Adrenal gland (tissue), 5 donors: ENCODE data around the gene MPC1.

ENCODE experiments used
- POLR2A ChIP-seq, 2 donors: fragments of 450-650 bp; IDR thresholded peaks; one replicate each; pipeline ENCODE4 v1.6.1; 2017; ENCODE audit warnings: antibody characterized with exemption in 2 of 2, mild to moderate bottlenecking in 2 of 2, moderate library complexity in 1 of 2
- TF ChIP-seq, protein P1 (sequence below), 6 experiments: fragments of 450-650 bp in 4 of 6; fragments of 200-600 bp in 2 of 6; sonication (generic) in 1 of 6; IDR thresholded peaks; 1 replicate in 5 of 6; 2 replicates in 1 of 6; pipeline versions ENCODE4 v1.5.1 to v1.8.0; 2016 to 2021; ENCODE audit warnings: antibody characterized with exemption in 6 of 6, mild to moderate bottlenecking in 2 of 6, moderate library complexity in 1 of 6
- donor health status: DM: no; HTN: no; CAD: no.

DNA sequence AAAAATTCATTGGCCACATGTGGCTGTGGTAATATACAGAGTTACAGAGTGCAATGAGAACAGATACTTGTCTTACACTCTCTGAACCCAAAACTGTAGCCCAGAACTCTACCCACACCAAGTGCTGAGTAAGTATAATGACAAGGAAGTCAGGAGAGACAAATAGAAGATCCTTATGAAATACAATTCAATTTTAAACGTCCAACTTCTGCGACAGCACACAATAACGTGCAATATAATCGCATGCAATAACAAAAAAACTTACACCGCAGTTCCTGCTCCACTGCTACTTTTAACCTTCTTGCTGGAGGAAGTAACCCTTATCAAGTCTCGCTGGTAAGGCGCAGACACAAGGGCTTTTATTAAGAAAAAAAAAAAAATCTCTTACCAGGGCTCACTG lies 41.3 kb downstream of the MPC1 start:
- no peak for TF ChIP-seq POLR2A (IDR thresholded peaks at IDR 0.05)
- TF ChIP-seq, protein P1, sequence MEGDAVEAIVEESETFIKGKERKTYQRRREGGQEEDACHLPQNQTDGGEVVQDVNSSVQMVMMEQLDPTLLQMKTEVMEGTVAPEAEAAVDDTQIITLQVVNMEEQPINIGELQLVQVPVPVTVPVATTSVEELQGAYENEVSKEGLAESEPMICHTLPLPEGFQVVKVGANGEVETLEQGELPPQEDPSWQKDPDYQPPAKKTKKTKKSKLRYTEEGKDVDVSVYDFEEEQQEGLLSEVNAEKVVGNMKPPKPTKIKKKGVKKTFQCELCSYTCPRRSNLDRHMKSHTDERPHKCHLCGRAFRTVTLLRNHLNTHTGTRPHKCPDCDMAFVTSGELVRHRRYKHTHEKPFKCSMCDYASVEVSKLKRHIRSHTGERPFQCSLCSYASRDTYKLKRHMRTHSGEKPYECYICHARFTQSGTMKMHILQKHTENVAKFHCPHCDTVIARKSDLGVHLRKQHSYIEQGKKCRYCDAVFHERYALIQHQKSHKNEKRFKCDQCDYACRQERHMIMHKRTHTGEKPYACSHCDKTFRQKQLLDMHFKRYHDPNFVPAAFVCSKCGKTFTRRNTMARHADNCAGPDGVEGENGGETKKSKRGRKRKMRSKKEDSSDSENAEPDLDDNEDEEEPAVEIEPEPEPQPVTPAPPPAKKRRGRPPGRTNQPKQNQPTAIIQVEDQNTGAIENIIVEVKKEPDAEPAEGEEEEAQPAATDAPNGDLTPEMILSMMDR (IDR thresholded peaks at IDR 0.05), result no peak
